Peyer's patch (tissue), 4 donors: ENCODE measurements around the gene SIL1.

Source experiments
- CTCF ChIP-seq, 6 experiments: fragments of 450-650 bp in 4 of 6; fragments of 200-600 bp in 2 of 6; sonication (generic) in 1 of 6; IDR thresholded peaks; one replicate each; pipeline ENCODE4 v1.5.1; 2017 to 2019; ENCODE audit warnings: antibody characterized with exemption in 6 of 6, mild to moderate bottlenecking in 3 of 6, moderate library complexity in 1 of 6
- POLR2A ChIP-seq, 2 donors: fragments of 450-650 bp; IDR thresholded peaks; one replicate each; pipeline ENCODE4 v1.5.1; 2017; ENCODE audit warnings: antibody characterized with exemption in 2 of 2, mild to moderate bottlenecking in 2 of 2, moderate library complexity in 2 of 2

DNA sequence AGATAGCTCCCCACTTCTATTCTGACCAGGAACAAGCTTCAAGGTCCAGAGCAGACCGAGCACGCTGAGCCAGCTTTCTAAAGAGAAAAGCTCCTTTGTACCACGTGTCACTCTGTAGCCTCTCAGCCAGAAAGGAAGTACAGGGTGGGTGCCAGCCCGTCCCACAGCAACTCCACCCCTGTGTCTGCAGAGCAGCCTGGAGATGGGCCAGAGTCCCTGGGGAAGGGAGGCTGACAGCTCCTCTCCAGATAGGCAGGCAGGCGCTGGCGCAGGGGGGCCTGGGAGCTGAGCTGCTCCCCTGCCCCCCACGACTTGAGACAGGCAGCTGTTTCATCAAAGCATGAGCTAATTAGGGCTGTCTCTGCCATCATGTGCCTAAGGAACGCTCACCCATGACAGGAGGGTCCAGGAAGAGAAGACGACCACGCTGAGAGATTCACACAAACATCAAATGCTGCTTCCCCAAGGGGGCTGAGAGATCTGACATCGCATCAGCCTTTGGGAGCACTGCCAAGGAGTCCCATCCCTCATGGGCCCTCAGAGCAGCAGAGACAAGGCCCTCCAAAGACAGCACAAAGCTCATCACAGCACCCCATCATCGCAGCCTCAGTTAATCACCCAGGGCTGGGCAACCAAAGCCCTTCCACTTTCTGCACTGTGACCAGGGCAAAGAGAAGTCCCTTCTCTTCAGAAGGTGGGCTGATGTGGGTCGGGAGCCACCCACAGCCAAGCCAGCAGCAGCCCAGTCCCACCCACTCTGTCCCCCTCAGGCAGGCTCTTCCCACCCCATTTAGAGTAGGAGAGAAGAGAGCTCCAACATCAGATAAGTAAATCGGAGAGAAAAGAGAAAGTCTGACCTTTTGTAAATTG is 244.5 kb downstream of the SIL1 start:
- no peak for TF ChIP-seq CTCF (IDR thresholded peaks at IDR 0.05)
- TF ChIP-seq POLR2A (IDR thresholded peaks at IDR 0.05), result no peak
